ENCODE data around the gene CAMK4. TPM values are rescaled to one million over a fixed set of nuclear protein-coding genes. Genes with fewer than 3 reads are reported as not detected.

CAMK4 gene
- total RNA-seq, 1 experiment from 2014 or later: 6.3 TPM

GRCh38 chr5:111514087-111514486, 289.9 kb downstream of the CAMK4 start:
- no peaks in the 10 kb centered on the region for H3K9me3 ChIP-seq (ENCODE audit: control insufficient read depth, low read depth, low read length)
- H2BK15ac ChIP-seq (ENCODE audit: low read depth, low read length): no peak overlapping the region
- no peak overlapping the region for H3K4ac ChIP-seq (ENCODE audit: low read depth, low read length)
- H3K9me3 Mint-ChIP-seq: no peaks in the 10 kb centered on the region
- H3K18ac ChIP-seq (ENCODE audit: insufficient read length, low read depth, low read length): no peak overlapping the region
- no peak overlapping the region for H3K4me2 ChIP-seq (ENCODE audit: insufficient read depth, insufficient read length, low read length)
- H3K56ac ChIP-seq (ENCODE audit: insufficient read length, low read depth, low read length): no peak overlapping the region
- no peaks in the 10 kb centered on the region for H3K23me2 ChIP-seq (ENCODE audit: insufficient read length, low read depth, low read length, poor library complexity, severe bottlenecking)
- H3K4me1 ChIP-seq (ENCODE audit: insufficient read depth, low read length): peaks cover 2% of the 10 kb centered on the region; the same call in 1 of the 2 replicates
- H3K27me3 ChIP-seq (ENCODE audit: insufficient read depth, low read length): no peaks in the 10 kb centered on the region
- H3K27me3 Mint-ChIP-seq (ENCODE audit: low read depth): no peaks in the 10 kb centered on the region
- peak overlapping the region in 1 of 2 experiments; percentile 64; a peak in 1 of 5 replicates for H3K4me3 Mint-ChIP-seq
- H2BK20ac ChIP-seq (ENCODE audit: low read depth, low read length, poor library complexity, severe bottlenecking): no peak overlapping the region
- no peak overlapping the region for H3K27ac ChIP-seq (ENCODE audit: insufficient read length, low read depth, low read length)
- H2BK12ac ChIP-seq (ENCODE audit: insufficient read length, low read depth, low read length): no peak overlapping the region
- no peak overlapping the region for H4K5ac ChIP-seq (ENCODE audit: insufficient read length, low read depth, low read length)
- H4K91ac ChIP-seq (ENCODE audit: insufficient read length, low read depth, low read length): no peak overlapping the region
- no peak overlapping the region for H3K14ac ChIP-seq (ENCODE audit: insufficient read depth, low read length)
- H3K4me1 Mint-ChIP-seq: peaks cover 36 to 44% of the 10 kb centered on the region in 2 experiments
- WGBS (ENCODE audit: extremely low coverage, insufficient read length, low lambda C conversion rate): no CpG with 5 or more reads among the region's 3 CpGs
- peaks cover 26% of the 10 kb centered on the region for H3K79me2 ChIP-seq (ENCODE audit: insufficient read depth, low read length)
- no peak overlapping the region for H3T11ph ChIP-seq (ENCODE audit: low read length)
- H3K27ac Mint-ChIP-seq: peak overlapping the region in 1 of 3 experiments; percentile 37; a peak in 2 of 7 replicates
- H2AK5ac ChIP-seq (ENCODE audit: insufficient read length, low read length): no peak overlapping the region
- H4K8ac ChIP-seq (replicated peaks; ENCODE audit: insufficient read length, low read depth, low read length): no peak overlapping the region
- H3K36me3 Mint-ChIP-seq (ENCODE audit: insufficient read depth in 1 of 3, low read depth in 3 of 3): no peaks in the 10 kb centered on the region; a peak in 1 of 7 replicates
- no peak overlapping the region for H2AFZ ChIP-seq (ENCODE audit: low read length)
- H3K79me1 ChIP-seq (ENCODE audit: insufficient read depth, low read depth, low read length, poor library complexity, severe bottlenecking): no peaks in the 10 kb centered on the region
- no peak for TF ChIP-seq CTCF (conservative IDR thresholded peaks at IDR 0.05)
- H3K9ac ChIP-seq (ENCODE audit: extremely low read depth, insufficient read length, low read length): no peak overlapping the region
- H3K23ac ChIP-seq (ENCODE audit: insufficient read length, low read depth, low read length): no peak overlapping the region
- no peak for DNase-seq
- no peak overlapping the region for H2BK5ac ChIP-seq (ENCODE audit: insufficient read length, low read length)
- H4K20me1 ChIP-seq (ENCODE audit: control insufficient read depth, insufficient read depth, insufficient read length): no peaks in the 10 kb centered on the region
- H2BK120ac ChIP-seq (ENCODE audit: low read depth, low read length, poor library complexity, severe bottlenecking): no peak overlapping the region
